WTC11 (cell line): ENCODE results near the gene CEBPG. TPM values are rescaled to one million over a fixed set of nuclear protein-coding genes. Genes with fewer than 3 reads are reported as not detected.

Experiments used
- ATAC-seq: fragments of 200-7000 bp; cut with Tn5 transposase; 2 replicates; pipeline ENCODE4 v1.10.0; 2021; ENCODE audit warnings: mild to moderate bottlenecking, moderate library complexity
- CTCF ChIA-PET: fragments of 300-600 bp; sonication (Branson Sonifier 250); formaldehyde crosslinking; loops from one replicate; lab custom pipeline; 2021; ENCODE audit warnings: antibody characterized with exemption; lab: Charles Lee
- POLR2A ChIA-PET: fragments of 350-600 bp; sonication (Branson Sonifier 250); formaldehyde crosslinking; loops from one replicate; lab custom pipeline; 2021; ENCODE audit warnings: antibody characterized with exemption; lab: Charles Lee
- DNase-seq: peaks from one replicate; pipeline ENCODE4 v3.0.0; 2021; ENCODE audit warnings: low spot score
- H3K27ac Mint-ChIP-seq: 2 replicates; pipeline ENCODE4 v1.8.0; 2021; ENCODE audit warnings: mixed read lengths
- H3K27me3 Mint-ChIP-seq: 2 replicates; pipeline ENCODE4 v1.8.0; 2021; ENCODE audit warnings: low read depth, mild to moderate bottlenecking, moderate library complexity, mixed read lengths
- H3K36me3 Mint-ChIP-seq: 2 replicates; pipeline ENCODE4 v1.8.0; 2021; ENCODE audit warnings: mixed read lengths
- H3K4me1 Mint-ChIP-seq: 2 replicates; pipeline ENCODE4 v1.8.0; 2022; ENCODE audit warnings: mixed read lengths
- H3K4me3 Mint-ChIP-seq: 2 replicates; pipeline ENCODE4 v1.8.0; 2021; ENCODE audit warnings: mild to moderate bottlenecking, moderate library complexity, mixed read lengths
- H3K9me3 Mint-ChIP-seq: 2 replicates; pipeline ENCODE4 v1.8.0; 2021; ENCODE audit warnings: mixed read lengths
- CREB1 ChIP-seq: sonication (generic); formaldehyde crosslinking; IDR thresholded peaks from 2 replicates; pipeline ENCODE4 v1.8.0; 2023; ENCODE audit warnings: mild to moderate bottlenecking, missing genetic modification reagents
- CREM ChIP-seq: sonication (generic); formaldehyde crosslinking; IDR thresholded peaks from 2 replicates; pipeline ENCODE4 v1.8.1; 2022; ENCODE audit warnings: mild to moderate bottlenecking, missing genetic modification reagents, moderate library complexity
- ELF4 ChIP-seq: sonication (generic); formaldehyde crosslinking; IDR thresholded peaks from 2 replicates; pipeline ENCODE4 v1.8.1; 2022; ENCODE audit warnings: low read depth, mild to moderate bottlenecking, moderate library complexity, missing genetic modification reagents
- JUN ChIP-seq: sonication (generic); formaldehyde crosslinking; IDR thresholded peaks from 2 replicates; pipeline ENCODE4 v1.8.0; 2023; ENCODE audit warnings: mild to moderate bottlenecking, missing genetic modification reagents
- KAT7 ChIP-seq: sonication (generic); formaldehyde crosslinking; IDR thresholded peaks from 2 replicates; pipeline ENCODE4 v1.8.1; 2023; ENCODE audit warnings: missing genetic modification reagents, mild to moderate bottlenecking, borderline replicate concordance
- MYBL2 ChIP-seq: sonication (generic); formaldehyde crosslinking; IDR thresholded peaks from 2 replicates; pipeline ENCODE4 v1.8.1; 2023; ENCODE audit warnings: mild to moderate bottlenecking, moderate library complexity, missing genetic modification reagents
- NFATC4 ChIP-seq: fragments of 250-450 bp; sonication (Bioruptor Pico); IDR thresholded peaks from 2 replicates; pipeline ENCODE4 v1.9.0; 2021; ENCODE audit warnings: mild to moderate bottlenecking
- NFE2L1 ChIP-seq: sonication (generic); formaldehyde crosslinking; IDR thresholded peaks from 2 replicates; pipeline ENCODE4 v1.8.1; 2023; ENCODE audit warnings: missing genetic modification reagents
- NR3C1 ChIP-seq: sonication (generic); formaldehyde crosslinking; conservative IDR thresholded peaks from 2 replicates; pipeline ENCODE4 v1.8.1; 2023; ENCODE audit warnings: low read depth, mild to moderate bottlenecking, missing genetic modification reagents
- TEAD4 ChIP-seq: sonication (generic); formaldehyde crosslinking; IDR thresholded peaks from 2 replicates; pipeline ENCODE4 v1.8.0; 2022; ENCODE audit warnings: mild to moderate bottlenecking, missing genetic modification reagents
- ZNF138 ChIP-seq: sonication (generic); formaldehyde crosslinking; conservative IDR thresholded peaks from 2 replicates; pipeline ENCODE4 v1.8.1; 2022; ENCODE audit warnings: mild to moderate bottlenecking, moderate library complexity, missing genetic modification reagents
- ZNF219 ChIP-seq: sonication (generic); formaldehyde crosslinking; IDR thresholded peaks from 2 replicates; pipeline ENCODE4 v1.8.0; 2023; ENCODE audit warnings: missing genetic modification reagents, mild to moderate bottlenecking, borderline replicate concordance
- ZNF396 ChIP-seq: fragments of 250-450 bp; sonication (Bioruptor Pico); IDR thresholded peaks from 2 replicates; pipeline ENCODE4 v1.8.0; 2021; ENCODE audit warnings: mild to moderate bottlenecking, moderate library complexity, borderline replicate concordance
- ZNF671 ChIP-seq: fragments of 250-450 bp; sonication (Bioruptor Pico); IDR thresholded peaks from 2 replicates; pipeline ENCODE4 v1.8.0; 2021; ENCODE audit warnings: mild to moderate bottlenecking
- total RNA-seq: library from RNA; stranded (reverse); gene quantifications from 3 replicates; pipeline ENCODE4 v1.2.3, GENCODE V29; 2021
- TF ChIP-seq, protein P1 (sequence below): fragments of 250-450 bp; sonication (Bioruptor Pico); IDR thresholded peaks from 2 replicates; pipeline ENCODE4 v1.9.0; 2021; ENCODE audit warnings: mild to moderate bottlenecking, borderline replicate concordance
- TF ChIP-seq, protein P2 (sequence below): sonication (generic); formaldehyde crosslinking; IDR thresholded peaks from 2 replicates; pipeline ENCODE4 v1.8.0; 2022; ENCODE audit warnings: mild to moderate bottlenecking, missing genetic modification reagents
- TF ChIP-seq, protein P3 (sequence below): sonication (generic); formaldehyde crosslinking; IDR thresholded peaks from 2 replicates; pipeline ENCODE4 v1.8.1; 2022; ENCODE audit warnings: low read depth, mild to moderate bottlenecking, moderate library complexity, missing genetic modification reagents, borderline replicate concordance
- TF ChIP-seq, protein P4 (sequence below): sonication (generic); formaldehyde crosslinking; IDR thresholded peaks from 2 replicates; pipeline ENCODE4 v1.8.0; 2022; ENCODE audit warnings: missing genetic modification reagents
- TF ChIP-seq, protein P5 (sequence below): sonication (generic); formaldehyde crosslinking; IDR thresholded peaks from 2 replicates; pipeline ENCODE4 v1.8.0; 2022; ENCODE audit warnings: mild to moderate bottlenecking, missing genetic modification reagents

Gene CEBPG
- total RNA-seq, 1 experiment from 2014 or later = 33.1 TPM

DNA sequence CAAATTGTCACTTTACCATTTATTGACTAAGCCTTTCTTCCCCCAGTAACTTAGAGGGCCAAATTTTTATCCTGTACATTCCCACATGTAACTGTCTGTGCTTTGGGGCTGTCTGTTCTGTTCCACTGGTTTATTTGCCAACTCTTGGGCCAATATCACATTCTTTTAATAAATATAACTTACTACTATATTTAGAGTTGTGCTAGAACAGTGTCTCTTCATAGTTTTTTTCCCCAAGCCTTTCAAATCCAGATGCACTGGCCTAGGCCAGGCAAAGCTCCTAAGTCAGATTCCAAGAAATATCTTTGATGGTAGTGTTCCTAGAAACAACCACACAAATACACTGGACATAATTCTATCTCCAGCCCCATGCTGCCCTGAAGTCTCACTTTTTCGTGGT is 16.0 kb upstream of the CEBPG start (continued):
- TF ChIP-seq, protein P1, sequence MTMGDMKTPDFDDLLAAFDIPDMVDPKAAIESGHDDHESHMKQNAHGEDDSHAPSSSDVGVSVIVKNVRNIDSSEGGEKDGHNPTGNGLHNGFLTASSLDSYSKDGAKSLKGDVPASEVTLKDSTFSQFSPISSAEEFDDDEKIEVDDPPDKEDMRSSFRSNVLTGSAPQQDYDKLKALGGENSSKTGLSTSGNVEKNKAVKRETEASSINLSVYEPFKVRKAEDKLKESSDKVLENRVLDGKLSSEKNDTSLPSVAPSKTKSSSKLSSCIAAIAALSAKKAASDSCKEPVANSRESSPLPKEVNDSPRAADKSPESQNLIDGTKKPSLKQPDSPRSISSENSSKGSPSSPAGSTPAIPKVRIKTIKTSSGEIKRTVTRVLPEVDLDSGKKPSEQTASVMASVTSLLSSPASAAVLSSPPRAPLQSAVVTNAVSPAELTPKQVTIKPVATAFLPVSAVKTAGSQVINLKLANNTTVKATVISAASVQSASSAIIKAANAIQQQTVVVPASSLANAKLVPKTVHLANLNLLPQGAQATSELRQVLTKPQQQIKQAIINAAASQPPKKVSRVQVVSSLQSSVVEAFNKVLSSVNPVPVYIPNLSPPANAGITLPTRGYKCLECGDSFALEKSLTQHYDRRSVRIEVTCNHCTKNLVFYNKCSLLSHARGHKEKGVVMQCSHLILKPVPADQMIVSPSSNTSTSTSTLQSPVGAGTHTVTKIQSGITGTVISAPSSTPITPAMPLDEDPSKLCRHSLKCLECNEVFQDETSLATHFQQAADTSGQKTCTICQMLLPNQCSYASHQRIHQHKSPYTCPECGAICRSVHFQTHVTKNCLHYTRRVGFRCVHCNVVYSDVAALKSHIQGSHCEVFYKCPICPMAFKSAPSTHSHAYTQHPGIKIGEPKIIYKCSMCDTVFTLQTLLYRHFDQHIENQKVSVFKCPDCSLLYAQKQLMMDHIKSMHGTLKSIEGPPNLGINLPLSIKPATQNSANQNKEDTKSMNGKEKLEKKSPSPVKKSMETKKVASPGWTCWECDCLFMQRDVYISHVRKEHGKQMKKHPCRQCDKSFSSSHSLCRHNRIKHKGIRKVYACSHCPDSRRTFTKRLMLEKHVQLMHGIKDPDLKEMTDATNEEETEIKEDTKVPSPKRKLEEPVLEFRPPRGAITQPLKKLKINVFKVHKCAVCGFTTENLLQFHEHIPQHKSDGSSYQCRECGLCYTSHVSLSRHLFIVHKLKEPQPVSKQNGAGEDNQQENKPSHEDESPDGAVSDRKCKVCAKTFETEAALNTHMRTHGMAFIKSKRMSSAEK (CRISPR knock-in tag) = no peak
- TF ChIP-seq, protein P2, sequence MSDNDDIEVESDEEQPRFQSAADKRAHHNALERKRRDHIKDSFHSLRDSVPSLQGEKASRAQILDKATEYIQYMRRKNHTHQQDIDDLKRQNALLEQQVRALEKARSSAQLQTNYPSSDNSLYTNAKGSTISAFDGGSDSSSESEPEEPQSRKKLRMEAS (CRISPR knock-in tag) = no peak
- TF ChIP-seq ZNF138 (no peak), CREM (CRISPR knock-in tag) (no peak), ZNF671 (no peak), NFE2L1 (CRISPR knock-in tag) (no peak), ZNF396 (CRISPR knock-in tag) (no peak), CREB1 (no peak), ELF4 (CRISPR knock-in tag) (no peak), NFATC4 (CRISPR knock-in tag) (no peak), ZNF219 (CRISPR knock-in tag) (no peak)
- TF ChIP-seq, all 79 proteins: peak for 0

DNA sequence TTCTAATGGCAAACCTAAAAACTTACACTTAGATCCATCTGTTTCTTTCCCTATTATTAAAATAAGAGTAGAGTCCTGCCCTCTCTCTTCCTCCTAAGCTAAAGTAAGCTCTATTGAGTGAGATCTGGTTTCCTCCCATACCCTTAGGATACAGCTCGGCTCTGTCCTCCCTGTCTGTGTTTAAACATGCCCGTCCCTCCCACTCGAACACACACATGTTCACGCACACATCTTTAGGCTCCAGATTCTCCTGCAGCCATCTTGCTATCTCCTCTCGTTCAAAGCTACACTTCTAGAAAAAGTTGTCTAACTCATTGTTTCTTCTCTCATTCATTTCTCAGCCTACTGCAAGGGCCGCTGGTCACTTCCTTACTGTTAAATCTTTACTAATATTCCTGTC is 15.1 kb upstream of the CEBPG start:
- Mint-ChIP-seq H3K4me3 (no peak overlapping the region), H3K36me3 (0 out of 2 replicates have a peak, but pooled peaks cover 2% of the 10 kb centered on the region), H3K4me1 (no peaks in the 10 kb centered on the region), H3K9me3 (peaks cover 15% of the 10 kb centered on the region), H3K27ac (no peak overlapping the region), H3K27me3 (no peaks in the 10 kb centered on the region)
- TF ChIP-seq, protein P3, sequence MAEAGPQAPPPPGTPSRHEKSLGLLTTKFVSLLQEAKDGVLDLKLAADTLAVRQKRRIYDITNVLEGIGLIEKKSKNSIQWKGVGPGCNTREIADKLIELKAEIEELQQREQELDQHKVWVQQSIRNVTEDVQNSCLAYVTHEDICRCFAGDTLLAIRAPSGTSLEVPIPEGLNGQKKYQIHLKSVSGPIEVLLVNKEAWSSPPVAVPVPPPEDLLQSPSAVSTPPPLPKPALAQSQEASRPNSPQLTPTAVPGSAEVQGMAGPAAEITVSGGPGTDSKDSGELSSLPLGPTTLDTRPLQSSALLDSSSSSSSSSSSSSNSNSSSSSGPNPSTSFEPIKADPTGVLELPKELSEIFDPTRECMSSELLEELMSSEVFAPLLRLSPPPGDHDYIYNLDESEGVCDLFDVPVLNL (CRISPR knock-in tag) = no peak
- TF ChIP-seq KAT7 (CRISPR knock-in tag) = no peak
- TF ChIP-seq JUN = no peak
- TF ChIP-seq, protein P4, sequence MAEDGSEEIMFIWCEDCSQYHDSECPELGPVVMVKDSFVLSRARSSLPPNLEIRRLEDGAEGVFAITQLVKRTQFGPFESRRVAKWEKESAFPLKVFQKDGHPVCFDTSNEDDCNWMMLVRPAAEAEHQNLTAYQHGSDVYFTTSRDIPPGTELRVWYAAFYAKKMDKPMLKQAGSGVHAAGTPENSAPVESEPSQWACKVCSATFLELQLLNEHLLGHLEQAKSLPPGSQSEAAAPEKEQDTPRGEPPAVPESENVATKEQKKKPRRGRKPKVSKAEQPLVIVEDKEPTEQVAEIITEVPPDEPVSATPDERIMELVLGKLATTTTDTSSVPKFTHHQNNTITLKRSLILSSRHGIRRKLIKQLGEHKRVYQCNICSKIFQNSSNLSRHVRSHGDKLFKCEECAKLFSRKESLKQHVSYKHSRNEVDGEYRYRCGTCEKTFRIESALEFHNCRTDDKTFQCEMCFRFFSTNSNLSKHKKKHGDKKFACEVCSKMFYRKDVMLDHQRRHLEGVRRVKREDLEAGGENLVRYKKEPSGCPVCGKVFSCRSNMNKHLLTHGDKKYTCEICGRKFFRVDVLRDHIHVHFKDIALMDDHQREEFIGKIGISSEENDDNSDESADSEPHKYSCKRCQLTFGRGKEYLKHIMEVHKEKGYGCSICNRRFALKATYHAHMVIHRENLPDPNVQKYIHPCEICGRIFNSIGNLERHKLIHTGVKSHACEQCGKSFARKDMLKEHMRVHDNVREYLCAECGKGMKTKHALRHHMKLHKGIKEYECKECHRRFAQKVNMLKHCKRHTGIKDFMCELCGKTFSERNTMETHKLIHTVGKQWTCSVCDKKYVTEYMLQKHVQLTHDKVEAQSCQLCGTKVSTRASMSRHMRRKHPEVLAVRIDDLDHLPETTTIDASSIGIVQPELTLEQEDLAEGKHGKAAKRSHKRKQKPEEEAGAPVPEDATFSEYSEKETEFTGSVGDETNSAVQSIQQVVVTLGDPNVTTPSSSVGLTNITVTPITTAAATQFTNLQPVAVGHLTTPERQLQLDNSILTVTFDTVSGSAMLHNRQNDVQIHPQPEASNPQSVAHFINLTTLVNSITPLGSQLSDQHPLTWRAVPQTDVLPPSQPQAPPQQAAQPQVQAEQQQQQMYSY (CRISPR knock-in tag) = no peak
- TF ChIP-seq MYBL2 = no peak
- no peak for TF ChIP-seq NR3C1
- TF ChIP-seq TEAD4 = no peak
- TF ChIP-seq ZNF671 = no peak
- TF ChIP-seq, protein P5, sequence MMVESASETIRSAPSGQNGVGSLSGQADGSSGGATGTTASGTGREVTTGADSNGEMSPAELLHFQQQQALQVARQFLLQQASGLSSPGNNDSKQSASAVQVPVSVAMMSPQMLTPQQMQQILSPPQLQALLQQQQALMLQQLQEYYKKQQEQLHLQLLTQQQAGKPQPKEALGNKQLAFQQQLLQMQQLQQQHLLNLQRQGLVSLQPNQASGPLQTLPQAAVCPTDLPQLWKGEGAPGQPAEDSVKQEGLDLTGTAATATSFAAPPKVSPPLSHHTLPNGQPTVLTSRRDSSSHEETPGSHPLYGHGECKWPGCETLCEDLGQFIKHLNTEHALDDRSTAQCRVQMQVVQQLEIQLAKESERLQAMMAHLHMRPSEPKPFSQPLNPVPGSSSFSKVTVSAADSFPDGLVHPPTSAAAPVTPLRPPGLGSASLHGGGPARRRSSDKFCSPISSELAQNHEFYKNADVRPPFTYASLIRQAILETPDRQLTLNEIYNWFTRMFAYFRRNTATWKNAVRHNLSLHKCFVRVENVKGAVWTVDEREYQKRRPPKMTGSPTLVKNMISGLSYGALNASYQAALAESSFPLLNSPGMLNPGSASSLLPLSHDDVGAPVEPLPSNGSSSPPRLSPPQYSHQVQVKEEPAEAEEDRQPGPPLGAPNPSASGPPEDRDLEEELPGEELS (CRISPR knock-in tag) = no peak
- DNase-seq (no peak), ATAC-seq (no peak)
- CTCF ChIA-PET = no interaction called here
- POLR2A ChIA-PET = no interaction called here
